Measurements from ENCODE around the gene SLC5A11. TPM values are rescaled to one million over a fixed set of nuclear protein-coding genes. Genes with fewer than 3 reads are reported as not detected.

SLC5A11 gene
- total and polyA plus RNA-seq, 2 experiments from 2014 or later, result 1.2 to 1.7 TPM

GRCh38 chr16:24837969-24838368 lies 7.8 kb upstream of the SLC5A11 start:
- no peak overlapping the region for H3K4me2 ChIP-seq
- 86% methylated on average over 9 of the region's 9 CpGs for WGBS (ENCODE audit: low lambda C conversion rate, missing lambda C conversion rate)
- H2AFZ ChIP-seq, result no peak overlapping the region
- TF ChIP-seq, protein P1, sequence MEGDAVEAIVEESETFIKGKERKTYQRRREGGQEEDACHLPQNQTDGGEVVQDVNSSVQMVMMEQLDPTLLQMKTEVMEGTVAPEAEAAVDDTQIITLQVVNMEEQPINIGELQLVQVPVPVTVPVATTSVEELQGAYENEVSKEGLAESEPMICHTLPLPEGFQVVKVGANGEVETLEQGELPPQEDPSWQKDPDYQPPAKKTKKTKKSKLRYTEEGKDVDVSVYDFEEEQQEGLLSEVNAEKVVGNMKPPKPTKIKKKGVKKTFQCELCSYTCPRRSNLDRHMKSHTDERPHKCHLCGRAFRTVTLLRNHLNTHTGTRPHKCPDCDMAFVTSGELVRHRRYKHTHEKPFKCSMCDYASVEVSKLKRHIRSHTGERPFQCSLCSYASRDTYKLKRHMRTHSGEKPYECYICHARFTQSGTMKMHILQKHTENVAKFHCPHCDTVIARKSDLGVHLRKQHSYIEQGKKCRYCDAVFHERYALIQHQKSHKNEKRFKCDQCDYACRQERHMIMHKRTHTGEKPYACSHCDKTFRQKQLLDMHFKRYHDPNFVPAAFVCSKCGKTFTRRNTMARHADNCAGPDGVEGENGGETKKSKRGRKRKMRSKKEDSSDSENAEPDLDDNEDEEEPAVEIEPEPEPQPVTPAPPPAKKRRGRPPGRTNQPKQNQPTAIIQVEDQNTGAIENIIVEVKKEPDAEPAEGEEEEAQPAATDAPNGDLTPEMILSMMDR (IDR thresholded peaks at IDR 0.05; ENCODE audit: poor library complexity), result no peak
- TF ChIP-seq EZH2phosphoT487 (IDR thresholded peaks at IDR 0.05; ENCODE audit: low read depth, severe bottlenecking, unreplicated experiment), result no peak
- no peak for TF ChIP-seq EZH2 (IDR thresholded peaks at IDR 0.05; ENCODE audit: borderline replicate concordance)
- no peaks in the 10 kb centered on the region for H4K20me1 ChIP-seq (ENCODE audit: insufficient read depth, poor library complexity, severe bottlenecking)
- H3K9me2 ChIP-seq (replicated peaks; ENCODE audit: insufficient read depth), result no peaks in the 10 kb centered on the region
- no peak overlapping the region for H3K4me3 ChIP-seq
- peaks cover 10% of the 10 kb centered on the region for H3K4me1 ChIP-seq (ENCODE audit: insufficient read depth)
- H3K36me3 ChIP-seq (replicated peaks; ENCODE audit: insufficient read depth, low read depth), result no peaks in the 10 kb centered on the region
- no peak for DNase-seq (ENCODE audit: low spot score)
- no peak overlapping the region for H3K27ac ChIP-seq
- no peaks in the 10 kb centered on the region for H3K9me3 ChIP-seq (ENCODE audit: low read depth)
- no peaks in the 10 kb centered on the region for H3K79me2 ChIP-seq
- no peaks in the 10 kb centered on the region for H3K27me3 ChIP-seq

DNA sequence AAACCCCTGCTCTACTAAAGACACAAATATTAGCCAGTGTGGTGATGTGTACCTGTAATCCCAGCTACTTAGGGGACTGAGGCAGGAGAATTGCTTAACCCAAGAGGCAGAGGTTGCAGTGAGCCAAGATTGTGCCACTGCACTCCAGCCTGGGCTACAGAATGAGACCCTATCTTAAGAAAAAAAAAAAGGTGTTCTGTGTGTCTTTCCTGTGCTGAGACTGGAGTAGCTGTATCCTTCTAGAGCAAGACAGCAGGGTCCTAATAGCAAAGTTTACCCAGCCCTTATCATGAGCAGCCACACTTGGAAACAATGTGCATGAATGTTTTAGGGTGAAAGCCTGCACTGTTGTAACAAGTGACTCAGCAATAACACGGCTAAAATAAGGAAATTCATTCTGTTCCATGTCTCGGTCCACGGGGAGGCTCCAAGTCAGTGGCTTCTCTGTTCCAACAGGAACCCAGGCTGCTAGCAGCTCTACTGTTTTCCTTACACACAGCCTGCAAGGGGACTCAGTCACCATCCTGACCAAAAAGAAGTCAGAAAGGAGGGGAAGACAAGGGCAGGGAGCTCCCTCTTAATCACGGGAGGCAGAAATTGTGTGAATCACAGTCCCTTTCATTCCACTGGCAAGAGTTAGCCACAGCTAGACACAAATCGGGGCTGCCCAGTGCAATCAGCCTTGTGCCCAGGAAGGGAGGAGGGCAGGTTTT lies 7.1 kb upstream of the SLC5A11 start:
- Histone ChIP-seq H3K27me3 (no peaks in the 10 kb centered on the region), H3K79me2 (no peaks in the 10 kb centered on the region), H3K27ac (peak overlapping the region; percentile 25), H3K4me2 (peak overlapping the region; percentile 59), H3K4me3 (no peak overlapping the region), H3K36me3 (replicated peaks; ENCODE audit: insufficient read depth, low read depth) (no peaks in the 10 kb centered on the region), H3K9me2 (replicated peaks; ENCODE audit: insufficient read depth) (no peaks in the 10 kb centered on the region), H4K20me1 (ENCODE audit: insufficient read depth, poor library complexity, severe bottlenecking) (no peaks in the 10 kb centered on the region), H3K4me1 (ENCODE audit: insufficient read depth) (peaks cover 10% of the 10 kb centered on the region), H3K9me3 (ENCODE audit: low read depth) (no peaks in the 10 kb centered on the region), H2AFZ (no peak overlapping the region)
- 49% methylated on average over 5 of the region's 5 CpGs for WGBS (ENCODE audit: low lambda C conversion rate, missing lambda C conversion rate)
- DNase-seq (ENCODE audit: low spot score), result peak; percentile 36
- TF ChIP-seq EZH2phosphoT487 (IDR thresholded peaks at IDR 0.05; ENCODE audit: low read depth, severe bottlenecking, unreplicated experiment) (no peak), EZH2 (IDR thresholded peaks at IDR 0.05; ENCODE audit: borderline replicate concordance) (no peak)
- TF ChIP-seq, protein P1 (IDR thresholded peaks at IDR 0.05; ENCODE audit: poor library complexity), result no peak

DNA sequence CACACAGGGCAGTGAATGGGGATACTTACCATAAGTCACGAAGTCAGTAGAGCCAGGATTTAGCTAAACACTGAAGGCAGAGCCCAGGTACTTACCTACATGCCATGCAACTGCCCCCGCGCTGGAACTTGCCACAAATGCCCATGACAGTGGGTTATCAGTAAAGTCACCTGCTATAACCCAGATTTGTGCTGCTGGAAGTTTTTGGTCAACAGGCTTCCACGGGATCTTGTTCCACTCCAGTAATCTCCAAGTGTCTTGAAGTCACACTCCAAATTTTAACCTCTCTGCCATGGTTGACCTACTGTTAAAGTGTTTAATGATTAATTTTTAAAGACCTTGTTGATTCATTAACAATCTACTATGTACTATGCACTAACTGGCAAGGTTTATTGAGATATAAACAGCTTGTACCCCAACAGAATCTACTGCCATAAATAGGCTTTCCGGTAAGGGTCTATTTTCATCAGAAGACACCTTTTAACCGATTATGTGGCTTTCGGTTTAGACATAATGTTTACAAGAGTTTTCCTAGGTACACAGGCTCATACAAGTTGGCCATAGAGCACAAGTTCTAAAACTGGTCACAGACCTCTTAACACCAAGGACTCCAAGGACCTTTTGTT lies 6.3 kb upstream of the SLC5A11 start:
- no peak overlapping the region for H2AFZ ChIP-seq
- H3K27me3 ChIP-seq, result no peaks in the 10 kb centered on the region
- peak overlapping the region; percentile 25 for H3K27ac ChIP-seq
- H3K9me3 ChIP-seq (ENCODE audit: low read depth), result no peaks in the 10 kb centered on the region
- no peaks in the 10 kb centered on the region for H3K79me2 ChIP-seq
- H3K4me2 ChIP-seq, result peak overlapping the region; percentile 59
- peaks cover 10% of the 10 kb centered on the region for H3K4me1 ChIP-seq (ENCODE audit: insufficient read depth)
- H4K20me1 ChIP-seq (ENCODE audit: insufficient read depth, poor library complexity, severe bottlenecking), result no peaks in the 10 kb centered on the region
- no peak overlapping the region for H3K4me3 ChIP-seq
- H3K9me2 ChIP-seq (replicated peaks; ENCODE audit: insufficient read depth), result no peaks in the 10 kb centered on the region
- DNase-seq (ENCODE audit: low spot score), result no peak
- no peak for TF ChIP-seq EZH2phosphoT487 (IDR thresholded peaks at IDR 0.05; ENCODE audit: low read depth, severe bottlenecking, unreplicated experiment)
- TF ChIP-seq, protein P1 (IDR thresholded peaks at IDR 0.05; ENCODE audit: poor library complexity), result no peak
- WGBS (ENCODE audit: low lambda C conversion rate, missing lambda C conversion rate), result 73% methylated on average over 7 of the region's 7 CpGs
- no peaks in the 10 kb centered on the region for H3K36me3 ChIP-seq (replicated peaks; ENCODE audit: insufficient read depth, low read depth)

Data from hepatocyte (in vitro differentiated cells).